ENCODE results near the gene TIMM23. TPM values are rescaled to one million over a fixed set of nuclear protein-coding genes. Genes with fewer than 3 reads are reported as not detected.

TIMM23 gene
- total and polyA plus RNA-seq, 4 donors: 41.8 to 66.8 (median 42.7) TPM

DNA sequence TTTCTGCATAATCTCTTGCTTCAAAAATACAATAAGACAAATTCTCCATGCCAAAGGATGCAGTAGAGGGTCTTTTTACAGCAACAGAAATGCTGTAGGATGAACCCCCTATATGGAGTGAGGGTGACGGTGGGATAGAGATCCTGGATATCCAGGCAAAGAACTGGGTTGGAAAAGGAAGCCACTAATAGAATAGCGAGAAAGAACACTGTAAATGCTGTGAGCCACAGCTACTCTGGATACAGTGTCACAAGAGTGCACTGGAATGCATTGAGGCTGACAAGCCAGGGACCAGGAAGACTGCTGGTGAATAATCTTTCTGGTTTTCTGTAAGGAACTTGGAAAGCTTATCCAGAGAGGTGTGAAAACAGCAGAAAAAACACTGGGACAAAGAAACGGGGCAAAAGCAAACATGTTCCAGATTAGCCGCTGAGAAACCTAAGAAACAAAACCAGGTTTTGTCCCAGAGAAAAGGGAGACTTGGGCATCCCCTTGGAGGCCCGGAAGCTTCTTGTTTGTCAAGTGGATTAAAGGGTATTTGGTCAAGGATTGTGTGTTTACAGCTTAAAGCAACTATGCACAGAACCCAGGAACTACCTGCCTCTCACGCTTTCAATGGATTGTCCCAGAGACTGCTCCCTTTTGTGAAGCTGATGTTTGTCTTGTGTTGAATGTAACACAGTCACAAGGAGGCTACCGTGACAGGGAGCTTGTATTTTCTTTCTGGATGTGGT, 79.9 kb downstream of the TIMM23 start:
- no peak for DNase-seq (ENCODE audit: low spot score)
- Histone ChIP-seq H3K9ac (ENCODE audit: low read depth in 1 of 2, low read length in 2 of 2) (no peak overlapping the region), H3K9me3 (ENCODE audit: control insufficient read depth in 4 of 4, low read length in 3 of 4) (no peaks in the 10 kb centered on the region), H3K27ac (ENCODE audit: low read depth in 1 of 2, low read length in 2 of 2) (no peak overlapping the region), H3K4me1 (ENCODE audit: control insufficient read depth in 4 of 4, insufficient read depth in 4 of 4, low read length in 3 of 4) (no peaks in the 10 kb centered on the region), H3K36me3 (ENCODE audit: control insufficient read depth in 4 of 4, insufficient read depth in 3 of 4, low read depth in 1 of 4, low read length in 3 of 4) (no peaks in the 10 kb centered on the region), H3K4me3 (ENCODE audit: low read depth in 1 of 3, low read length in 3 of 3) (no peak overlapping the region), H3K27me3 (ENCODE audit: control insufficient read depth in 4 of 4, insufficient read depth in 4 of 4, low read length in 3 of 4) (no peaks in the 10 kb centered on the region)
- WGBS: 67% methylated on average over 7 of the region's 7 CpGs
- TF ChIP-seq HNF4A (conservative IDR thresholded peaks at IDR 0.05): no peak
- TF ChIP-seq RXRA (IDR thresholded peaks at IDR 0.05): no peak
- no peak for TF ChIP-seq EGR1 (IDR thresholded peaks at IDR 0.05; ENCODE audit: low read depth in 2 of 2)
- TF ChIP-seq SP1 (IDR thresholded peaks at IDR 0.05): no peak
- no peak for TF ChIP-seq NR2F2 (IDR thresholded peaks at IDR 0.05)
- no peak for TF ChIP-seq TAF1 (conservative IDR thresholded peaks at IDR 0.05)

DNA sequence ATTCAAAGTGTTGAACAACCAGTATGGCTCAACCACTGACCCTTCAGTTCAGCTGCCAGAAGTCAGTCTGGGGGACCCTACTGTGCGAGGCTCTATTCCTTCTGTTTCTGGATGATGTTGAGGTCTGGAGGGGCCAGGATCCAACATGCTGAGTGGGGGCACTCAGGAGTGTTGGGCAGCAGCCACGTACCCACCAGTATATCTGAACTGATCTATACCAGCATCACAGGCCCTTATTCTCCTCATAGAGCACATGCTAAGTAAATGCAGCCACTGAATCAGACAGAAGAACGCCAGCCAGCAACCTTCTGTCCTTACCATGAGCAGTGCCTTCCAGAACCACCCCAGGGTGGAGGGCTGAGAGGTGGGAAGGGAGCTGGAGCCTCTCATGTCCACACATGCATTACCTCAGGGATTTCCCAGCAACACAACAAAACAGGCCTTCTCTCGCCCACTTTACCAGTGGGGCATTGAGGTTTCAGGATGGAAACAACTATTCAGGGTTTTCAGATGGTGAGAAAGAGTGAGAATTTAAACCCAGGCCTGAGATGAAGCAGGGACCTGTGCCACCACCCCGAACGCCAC, 80.6 kb downstream of the TIMM23 start:
- H3K4me1 ChIP-seq (ENCODE audit: control insufficient read depth in 4 of 4, insufficient read depth in 4 of 4, low read length in 3 of 4): no peaks in the 10 kb centered on the region
- DNase-seq (ENCODE audit: low spot score): no peak
- H3K4me3 ChIP-seq (ENCODE audit: low read depth in 1 of 3, low read length in 3 of 3): no peak overlapping the region
- H3K9ac ChIP-seq (ENCODE audit: low read depth in 1 of 2, low read length in 2 of 2): no peak overlapping the region
- H3K36me3 ChIP-seq (ENCODE audit: control insufficient read depth in 4 of 4, insufficient read depth in 3 of 4, low read depth in 1 of 4, low read length in 3 of 4): no peaks in the 10 kb centered on the region
- H3K9me3 ChIP-seq (ENCODE audit: control insufficient read depth in 4 of 4, low read length in 3 of 4): no peaks in the 10 kb centered on the region
- no peak overlapping the region for H3K27ac ChIP-seq (ENCODE audit: low read depth in 1 of 2, low read length in 2 of 2)
- 94% methylated on average over 6 of the region's 6 CpGs for WGBS
- H3K27me3 ChIP-seq (ENCODE audit: control insufficient read depth in 4 of 4, insufficient read depth in 4 of 4, low read length in 3 of 4): no peaks in the 10 kb centered on the region
- no peak for TF ChIP-seq FOXA1 (IDR thresholded peaks at IDR 0.05)
- TF ChIP-seq JUND (IDR thresholded peaks at IDR 0.05): no peak
- TF ChIP-seq CTCF (IDR thresholded peaks at IDR 0.05; ENCODE audit: low read depth, low read length, missing input control): no peak
- TF ChIP-seq GABPA (IDR thresholded peaks at IDR 0.05 in 1 of 2, conservative IDR thresholded peaks at IDR 0.05 in 1 of 2): no peak
- no peak for TF ChIP-seq HNF4A (conservative IDR thresholded peaks at IDR 0.05)
- TF ChIP-seq, protein P1, sequence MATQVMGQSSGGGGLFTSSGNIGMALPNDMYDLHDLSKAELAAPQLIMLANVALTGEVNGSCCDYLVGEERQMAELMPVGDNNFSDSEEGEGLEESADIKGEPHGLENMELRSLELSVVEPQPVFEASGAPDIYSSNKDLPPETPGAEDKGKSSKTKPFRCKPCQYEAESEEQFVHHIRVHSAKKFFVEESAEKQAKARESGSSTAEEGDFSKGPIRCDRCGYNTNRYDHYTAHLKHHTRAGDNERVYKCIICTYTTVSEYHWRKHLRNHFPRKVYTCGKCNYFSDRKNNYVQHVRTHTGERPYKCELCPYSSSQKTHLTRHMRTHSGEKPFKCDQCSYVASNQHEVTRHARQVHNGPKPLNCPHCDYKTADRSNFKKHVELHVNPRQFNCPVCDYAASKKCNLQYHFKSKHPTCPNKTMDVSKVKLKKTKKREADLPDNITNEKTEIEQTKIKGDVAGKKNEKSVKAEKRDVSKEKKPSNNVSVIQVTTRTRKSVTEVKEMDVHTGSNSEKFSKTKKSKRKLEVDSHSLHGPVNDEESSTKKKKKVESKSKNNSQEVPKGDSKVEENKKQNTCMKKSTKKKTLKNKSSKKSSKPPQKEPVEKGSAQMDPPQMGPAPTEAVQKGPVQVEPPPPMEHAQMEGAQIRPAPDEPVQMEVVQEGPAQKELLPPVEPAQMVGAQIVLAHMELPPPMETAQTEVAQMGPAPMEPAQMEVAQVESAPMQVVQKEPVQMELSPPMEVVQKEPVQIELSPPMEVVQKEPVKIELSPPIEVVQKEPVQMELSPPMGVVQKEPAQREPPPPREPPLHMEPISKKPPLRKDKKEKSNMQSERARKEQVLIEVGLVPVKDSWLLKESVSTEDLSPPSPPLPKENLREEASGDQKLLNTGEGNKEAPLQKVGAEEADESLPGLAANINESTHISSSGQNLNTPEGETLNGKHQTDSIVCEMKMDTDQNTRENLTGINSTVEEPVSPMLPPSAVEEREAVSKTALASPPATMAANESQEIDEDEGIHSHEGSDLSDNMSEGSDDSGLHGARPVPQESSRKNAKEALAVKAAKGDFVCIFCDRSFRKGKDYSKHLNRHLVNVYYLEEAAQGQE (IDR thresholded peaks at IDR 0.05): no peak
- no peak for TF ChIP-seq YY1 (IDR thresholded peaks at IDR 0.05)
- TF ChIP-seq RXRA (IDR thresholded peaks at IDR 0.05): no peak
- TF ChIP-seq ZBTB33 (IDR thresholded peaks at IDR 0.05): no peak
- TF ChIP-seq HNF4G (IDR thresholded peaks at IDR 0.05): no peak

Small RNA genes lying within 50 kb of the gene (small RNA-seq; reads per million reads assigned to genes)
- gene SNORA74C-1: not detected

Other genes with a start within 250 kb of the TIMM23 start
- gene WASHC2C, start 245.2 kb upstream of the TIMM23 start, total RNA-seq: 10 to 100 TPM; 15.2 to 27.3 TPM
- 1 to 10 TPM; 7.8 to 8.9 TPM for gene WASHC2C, start 245.2 kb upstream of the TIMM23 start, polyA plus RNA-seq
- gene AGAP4, start 125.0 kb upstream of the TIMM23 start, total RNA-seq: 1 to 10 TPM; 3.2 to 6.6 TPM
- 1 to 10 TPM; 1.9 to 5.3 TPM for gene AGAP4, start 125.0 kb upstream of the TIMM23 start, polyA plus RNA-seq
- 100 to 1,000 TPM; 224 to 746 TPM for gene NCOA4, start 58.1 kb downstream of the TIMM23 start, total RNA-seq
- 100 to 1,000 TPM in 1 of 2 donors, 10 to 100 TPM in 1; 71.9 to 112 TPM for gene NCOA4, start 58.1 kb downstream of the TIMM23 start, polyA plus RNA-seq
- gene MSMB, start 73.8 kb downstream of the TIMM23 start, total RNA-seq: not detected
- not detected for gene MSMB, start 73.8 kb downstream of the TIMM23 start, polyA plus RNA-seq